Right lobe of liver (tissue), 6 donors: ENCODE results near the gene MUC13. TPM values are rescaled to one million over a fixed set of nuclear protein-coding genes. Genes with fewer than 3 reads are reported as not detected.
A peak's percentile ranks its signal among the peaks of the same experiment; 100 is the strongest.

ENCODE experiments used
- ATAC-seq, 4 donors: fragments of 200-7000 bp; cut with Tn5 transposase; one replicate each; pipeline ENCODE4 v1.9.1; 2020; ENCODE audit warnings: mild to moderate bottlenecking in 4 of 4, moderate library complexity in 4 of 4
- DNase-seq, 3 donors: peaks; one replicate each; pipeline ENCODE4 v3.0.0-alpha.2; 2020
- H3K27ac ChIP-seq, 3 donors: fragments of 200-600 bp; one replicate each; pipeline ENCODE4 v1.8.0; 2022
- H3K27me3 ChIP-seq, 2 donors: fragments of 200-600 bp; one replicate each; pipeline ENCODE4 v1.8.0; 2022
- H3K36me3 ChIP-seq, 4 donors: fragments of 200-600 bp; sonication (generic) in 1 of 4; one replicate each; pipeline versions ENCODE4 v1.5.1 to v1.8.0; 2017 to 2022; ENCODE audit warnings: control low read depth in 1 of 4
- H3K4me1 ChIP-seq, 4 donors: fragments of 200-600 bp; sonication (generic) in 1 of 4; one replicate each; pipeline versions ENCODE4 v1.5.1 to v1.8.0; 2017 to 2022; ENCODE audit warnings: control low read depth in 1 of 4
- H3K4me3 ChIP-seq, 3 donors: fragments of 200-600 bp; one replicate each; pipeline ENCODE4 v1.8.0; 2022
- H3K9me3 ChIP-seq, 4 donors: fragments of 200-600 bp; sonication (generic) in 1 of 4; one replicate each; pipeline versions ENCODE4 v1.5.1 to v1.8.0; 2017 to 2022; ENCODE audit warnings: control low read depth in 1 of 4
- CTCF ChIP-seq, 4 donors: fragments of 200-600 bp in 3 of 4; fragments of 450-650 bp in 1 of 4; IDR thresholded peaks; one replicate each; pipeline versions ENCODE4 v1.5.1 to v1.8.0; 2016 to 2022; ENCODE audit warnings: antibody characterized with exemption in 4 of 4, mild to moderate bottlenecking in 2 of 4
- POLR2A ChIP-seq: fragments of 450-650 bp; IDR thresholded peaks from one replicate; pipeline ENCODE4 v1.6.1; 2017; ENCODE audit warnings: antibody characterized with exemption, mild to moderate bottlenecking
- WGBS: methylation state at CpG from one replicate; pipeline ENCODE4 v1.1.6; 2018; ENCODE audit warnings: low coverage, low lambda C conversion rate; ENCODE audit not compliant: insufficient coverage; ENCODE audit errors: missing lambda C conversion rate; 5-methylcytosine and 5-hydroxymethylcytosine counted together
- intact Hi-C, 2 donors: fragments of 100-400 bp; cut with DNase I; formaldehyde crosslinking; loops; one replicate each; pipeline versions ENCODE4 v1.11.2 to v1.14.1; 2022
- total RNA-seq, 6 experiments: library from RNA; depleted of rRNA in 2 of 6; stranded (reverse); fragments of >200 nt in 2 of 6; fragmentation: NEBNext Ultra II Directional in 3 of 6; extraction: Animal tissue kit (Norgen Biotek cat#: 25700) in 3 of 6; gene quantifications; one replicate each; pipeline versions ENCODE4 v1.1.0 to v1.2.4, GENCODE V29; 2016 to 2023
- donor health status: DM: no; HTN: yes; CAD: no.
- donor health status: DM: no; HTN: no; CAD: no.
- donor health status: DM: no; HTN: no; CAD: no.
- donor health status: DM: no; HTN: yes; CAD: no.
- donor health status: DM: no; HTN: yes; CAD: no.

Gene MUC13
- total RNA-seq, 6 experiments from 2014 or later: 1.9 to 4.5 (median 2.1) TPM; not detected in 3

GRCh38 chr3:124965413-124965812 is 30.9 kb upstream of the MUC13 start:
- ATAC-seq: no peak
- DNase-seq: no peak
- WGBS: 90% methylated on average over 1 of the region's 1 CpG
- Histone ChIP-seq H3K4me3 (no peak overlapping the region), H3K36me3 (no peaks in the 10 kb centered on the region), H3K27me3 (no peaks in the 10 kb centered on the region), H3K9me3 (no peaks in the 10 kb centered on the region), H3K27ac (no peak overlapping the region), H3K4me1 (no peaks in the 10 kb centered on the region)
- TF ChIP-seq POLR2A (no peak), CTCF (IDR thresholded peaks at IDR 0.05) (no peak)
- intact Hi-C loops: no loop called here

DNA sequence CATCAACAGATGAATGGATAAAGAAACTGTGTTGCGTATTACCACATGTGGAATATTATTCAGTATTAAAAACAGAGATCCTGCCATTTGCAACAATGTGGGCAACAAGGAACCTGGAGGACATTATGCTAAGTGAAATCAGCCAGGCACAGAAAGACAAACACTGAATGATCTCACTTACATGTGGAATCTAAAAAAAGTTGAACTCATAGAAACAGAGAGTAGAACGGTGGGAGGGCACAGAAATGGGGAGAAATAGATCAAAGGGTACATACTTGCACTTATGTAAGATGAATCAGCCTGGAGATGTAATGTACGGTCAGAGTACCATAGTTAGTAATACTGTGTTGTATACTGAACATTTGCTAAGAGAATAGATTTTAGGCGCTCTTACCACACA is 29.8 kb upstream of the MUC13 start:
- no peak overlapping the region for H3K4me3 ChIP-seq
- 80% methylated on average over 3 of the region's 4 CpGs for WGBS
- H3K4me1 ChIP-seq: no peaks in the 10 kb centered on the region
- no peaks in the 10 kb centered on the region for H3K9me3 ChIP-seq
- no peak overlapping the region for H3K27ac ChIP-seq
- ATAC-seq (no peak), DNase-seq (no peak)
- TF ChIP-seq CTCF (IDR thresholded peaks at IDR 0.05) (no peak), POLR2A (no peak)
- no peaks in the 10 kb centered on the region for H3K36me3 ChIP-seq
- intact Hi-C loops: no loop called here
- H3K27me3 ChIP-seq: no peaks in the 10 kb centered on the region

DNA sequence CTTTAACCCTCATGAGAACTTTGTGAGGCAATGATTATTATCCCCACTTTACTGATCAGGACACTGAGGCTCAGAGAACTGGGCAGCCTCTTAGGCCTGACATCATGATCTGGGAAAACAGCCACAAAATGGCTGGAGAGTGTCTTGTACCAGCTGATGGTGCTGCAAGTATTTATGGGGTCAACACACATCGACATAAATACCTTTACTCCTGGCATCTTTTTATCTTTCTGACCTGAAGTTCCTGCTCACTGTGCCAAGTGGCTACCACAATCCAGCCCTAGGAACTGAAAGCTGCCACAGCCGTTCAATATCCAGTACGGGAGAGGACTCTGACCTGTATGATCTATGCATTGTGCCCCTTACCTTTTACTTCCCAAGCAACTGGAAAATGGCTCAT is 29.2 kb upstream of the MUC13 start:
- H3K27me3 ChIP-seq: no peaks in the 10 kb centered on the region
- intact Hi-C loops: no loop called here
- ATAC-seq (peak in 1 of 4 donors; percentile 53), DNase-seq (no peak)
- H3K4me1 ChIP-seq: no peaks in the 10 kb centered on the region
- H3K27ac ChIP-seq: no peak overlapping the region
- H3K9me3 ChIP-seq: no peaks in the 10 kb centered on the region
- TF ChIP-seq CTCF (IDR thresholded peaks at IDR 0.05): no peak
- no peak for TF ChIP-seq POLR2A
- whole genome bisulfite sequencing: 26% methylated on average over 3 of the region's 3 CpGs
- no peak overlapping the region for H3K4me3 ChIP-seq
- H3K36me3 ChIP-seq: no peaks in the 10 kb centered on the region

DNA sequence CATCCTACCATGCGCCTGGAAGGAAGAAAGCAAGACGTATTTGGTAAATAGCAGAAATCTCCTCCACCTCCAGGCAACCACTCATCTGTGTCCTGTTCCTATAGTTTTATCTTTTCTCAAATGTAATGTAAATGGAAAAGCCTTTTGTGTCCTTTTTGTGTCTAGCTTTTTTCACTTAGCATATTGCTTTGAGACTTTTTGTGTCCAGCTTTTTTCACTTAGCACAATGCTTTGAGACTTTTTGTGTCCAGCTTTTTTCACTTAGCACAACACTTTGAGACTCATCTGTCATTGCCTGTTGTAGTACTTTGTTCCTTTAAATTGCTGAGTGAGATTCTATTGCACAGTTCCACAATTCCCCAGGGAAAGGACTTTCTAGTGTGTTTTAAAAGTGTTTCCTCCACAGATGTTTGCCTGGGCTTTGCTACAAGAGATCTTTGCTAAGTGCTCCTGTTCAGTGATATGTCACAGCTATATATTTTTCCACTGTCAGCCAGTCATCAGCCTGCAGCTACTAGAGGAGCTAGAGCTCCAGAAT is 27.9 kb upstream of the MUC13 start:
- no peaks in the 10 kb centered on the region for H3K4me1 ChIP-seq
- intact Hi-C loops: no loop called here
- WGBS: 95% methylated on average over 2 of the region's 2 CpGs
- no peak for TF ChIP-seq POLR2A
- no peak for TF ChIP-seq CTCF (IDR thresholded peaks at IDR 0.05)
- no peaks in the 10 kb centered on the region for H3K27me3 ChIP-seq
- ATAC-seq (no peak), DNase-seq (no peak)
- no peak overlapping the region for H3K27ac ChIP-seq
- no peak overlapping the region for H3K4me3 ChIP-seq
- H3K36me3 ChIP-seq: no peaks in the 10 kb centered on the region
- H3K9me3 ChIP-seq: no peaks in the 10 kb centered on the region

GRCh38 chr3:124960698-124961097 is 26.1 kb upstream of the MUC13 start:
- H3K36me3 ChIP-seq: no peaks in the 10 kb centered on the region
- intact Hi-C loops: no loop called here
- H3K27ac ChIP-seq: no peak overlapping the region
- no peak for DNase-seq
- H3K27me3 ChIP-seq: no peaks in the 10 kb centered on the region
- H3K9me3 ChIP-seq: no peaks in the 10 kb centered on the region
- no peak for TF ChIP-seq CTCF (IDR thresholded peaks at IDR 0.05)
- TF ChIP-seq POLR2A: no peak
- no peaks in the 10 kb centered on the region for H3K4me1 ChIP-seq
- 63% methylated on average over 3 of the region's 5 CpGs for WGBS
- ATAC-seq: no peak
- H3K4me3 ChIP-seq: no peak overlapping the region
